Measurements from ENCODE around the gene SPATA17. TPM values are rescaled to one million over a fixed set of nuclear protein-coding genes. Genes with fewer than 3 reads are reported as not detected.

Gene SPATA17
- polyA plus RNA-seq, 1 of the 3 experiments (the other 2 are of a cell fraction), result 1.2 TPM

GRCh38 chr1:217805792-217806191 lies 174.6 kb downstream of the SPATA17 start:
- Histone ChIP-seq H3K9me3 (no peaks in the 10 kb centered on the region), H3K79me2 (ENCODE audit: insufficient read depth) (no peaks in the 10 kb centered on the region), H3K4me2 (no peak overlapping the region), H4K20me1 (ENCODE audit: insufficient read depth) (no peaks in the 10 kb centered on the region), H3K9ac (no peak overlapping the region), H3F3A (replicated peaks; ENCODE audit: insufficient read depth) (no peaks in the 10 kb centered on the region), H3K4me3 (ENCODE audit: low read depth in 2 of 2, low read length in 1 of 2) (no peak overlapping the region), H3K36me3 (replicated peaks in 1 of 2; ENCODE audit: control insufficient read depth in 1 of 2, insufficient read depth in 2 of 2, low read length in 1 of 2) (no peaks in the 10 kb centered on the region), H3K27ac (ENCODE audit: low read depth in 2 of 2, low read length in 1 of 2) (no peak overlapping the region), H3K27me3 (ENCODE audit: insufficient read depth) (no peaks in the 10 kb centered on the region), H3K4me1 (ENCODE audit: control insufficient read depth in 1 of 2, insufficient read depth in 2 of 2, low read depth in 1 of 2, low read length in 1 of 2) (no peaks in the 10 kb centered on the region), H3K9me2 (no peaks in the 10 kb centered on the region), H2AFZ (ENCODE audit: low read depth) (no peak overlapping the region)
- ChIA-PET POLR2A (no interaction called here), CTCF (interaction anchor here (2.3 kb wide), 1 partner anchor 13 kb away, joined by 7 read pairs; no protein-coding TSS in a partner anchor)
- 96% methylated on average over 1 of the region's 1 CpG for WGBS (ENCODE audit: low lambda C conversion rate)
- DNase-seq, result no peak
- no peak for TF ChIP-seq TEAD4 (IDR thresholded peaks at IDR 0.05; ENCODE audit: borderline replicate concordance, insufficient read depth)
- no peak for TF ChIP-seq ZBTB33 (IDR thresholded peaks at IDR 0.05; ENCODE audit: borderline replicate concordance, low read depth)
- no peak for TF ChIP-seq FOSL2 (IDR thresholded peaks at IDR 0.05; ENCODE audit: borderline replicate concordance, low read depth)

GRCh38 chr1:217812175-217812574 lies 181.0 kb downstream of the SPATA17 start:
- no peaks in the 10 kb centered on the region for H3K9me2 ChIP-seq
- no peak overlapping the region for H2AFZ ChIP-seq (ENCODE audit: low read depth)
- TF ChIP-seq POLR2AphosphoS5 (IDR thresholded peaks at IDR 0.05; ENCODE audit: low read depth, low read length) (no peak), RCOR1 (IDR thresholded peaks at IDR 0.05; ENCODE audit: low read length) (no peak), YY1 (IDR thresholded peaks at IDR 0.05; ENCODE audit: low read depth) (no peak), FOXJ3 (CRISPR knock-in tag; IDR thresholded peaks at IDR 0.05) (no peak), CTCF (IDR thresholded peaks at IDR 0.05) (no peak), MEF2A (IDR thresholded peaks at IDR 0.05; ENCODE audit: borderline replicate concordance, low read depth) (no peak), CHD2 (IDR thresholded peaks at IDR 0.05; ENCODE audit: low read length, partially characterized antibody) (no peak), NFIC (IDR thresholded peaks at IDR 0.05; ENCODE audit: borderline replicate concordance) (no peak), SMC3 (IDR thresholded peaks at IDR 0.05; ENCODE audit: low read depth, low read length) (no peak), TAF1 (IDR thresholded peaks at IDR 0.05; ENCODE audit: borderline replicate concordance, low read depth, low read length) (no peak), REST (IDR thresholded peaks at IDR 0.05; ENCODE audit: low read depth, low read length) (no peak)
- POLR2A ChIA-PET, result no interaction called here
- 84% methylated on average over 2 of the region's 2 CpGs for WGBS (ENCODE audit: low lambda C conversion rate)
- H3K36me3 ChIP-seq (replicated peaks in 1 of 2; ENCODE audit: control insufficient read depth in 1 of 2, insufficient read depth in 2 of 2, low read length in 1 of 2), result no peaks in the 10 kb centered on the region
- no peaks in the 10 kb centered on the region for H3K79me2 ChIP-seq (ENCODE audit: insufficient read depth)
- H3K4me2 ChIP-seq, result no peak overlapping the region
- DNase-seq, result no peak
- H3K9ac ChIP-seq, result no peak overlapping the region
- no peaks in the 10 kb centered on the region for H4K20me1 ChIP-seq (ENCODE audit: insufficient read depth)
- no peaks in the 10 kb centered on the region for H3K27me3 ChIP-seq (ENCODE audit: insufficient read depth)
- H3K4me1 ChIP-seq (ENCODE audit: control insufficient read depth in 1 of 2, insufficient read depth in 2 of 2, low read depth in 1 of 2, low read length in 1 of 2), result no peaks in the 10 kb centered on the region
- H3F3A ChIP-seq (replicated peaks; ENCODE audit: insufficient read depth), result no peaks in the 10 kb centered on the region
- H3K27ac ChIP-seq (ENCODE audit: low read depth in 2 of 2, low read length in 1 of 2), result no peak overlapping the region
- H3K9me3 ChIP-seq, result no peaks in the 10 kb centered on the region; the same call in 1 of the 2 replicates
- no peak overlapping the region for H3K4me3 ChIP-seq (ENCODE audit: low read depth in 2 of 2, low read length in 1 of 2)
- CTCF ChIA-PET, result no interaction called here
